ENCODE measurements around the gene NECTIN1.

NECTIN1 gene

DNA sequence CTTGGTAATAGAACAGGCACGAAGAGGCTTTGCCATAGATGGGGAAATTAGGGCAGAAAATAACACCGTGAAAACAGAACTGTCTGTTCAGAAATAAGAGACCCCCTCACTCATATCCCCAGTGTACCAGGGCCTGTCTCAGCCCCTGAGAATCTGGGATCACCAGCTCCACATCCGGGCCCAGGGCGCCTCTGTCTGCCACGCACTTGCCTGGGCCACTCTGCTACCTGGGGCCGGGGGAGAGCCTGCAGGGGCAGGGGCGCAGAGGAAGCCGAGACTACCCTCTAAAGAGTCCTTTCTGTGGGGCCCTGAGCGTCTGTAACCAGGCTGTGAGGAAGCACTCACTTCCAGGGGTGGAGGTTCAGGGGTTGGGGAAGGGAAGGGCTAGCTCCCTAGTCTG, 19.8 kb downstream of the NECTIN1 start:
- TF ChIP-seq, protein P1, sequence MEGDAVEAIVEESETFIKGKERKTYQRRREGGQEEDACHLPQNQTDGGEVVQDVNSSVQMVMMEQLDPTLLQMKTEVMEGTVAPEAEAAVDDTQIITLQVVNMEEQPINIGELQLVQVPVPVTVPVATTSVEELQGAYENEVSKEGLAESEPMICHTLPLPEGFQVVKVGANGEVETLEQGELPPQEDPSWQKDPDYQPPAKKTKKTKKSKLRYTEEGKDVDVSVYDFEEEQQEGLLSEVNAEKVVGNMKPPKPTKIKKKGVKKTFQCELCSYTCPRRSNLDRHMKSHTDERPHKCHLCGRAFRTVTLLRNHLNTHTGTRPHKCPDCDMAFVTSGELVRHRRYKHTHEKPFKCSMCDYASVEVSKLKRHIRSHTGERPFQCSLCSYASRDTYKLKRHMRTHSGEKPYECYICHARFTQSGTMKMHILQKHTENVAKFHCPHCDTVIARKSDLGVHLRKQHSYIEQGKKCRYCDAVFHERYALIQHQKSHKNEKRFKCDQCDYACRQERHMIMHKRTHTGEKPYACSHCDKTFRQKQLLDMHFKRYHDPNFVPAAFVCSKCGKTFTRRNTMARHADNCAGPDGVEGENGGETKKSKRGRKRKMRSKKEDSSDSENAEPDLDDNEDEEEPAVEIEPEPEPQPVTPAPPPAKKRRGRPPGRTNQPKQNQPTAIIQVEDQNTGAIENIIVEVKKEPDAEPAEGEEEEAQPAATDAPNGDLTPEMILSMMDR (IDR thresholded peaks at IDR 0.05; ENCODE audit: insufficient read depth, low read depth, low read length, missing control alignments): no peak
- no peak overlapping the region for H3K4me3 ChIP-seq (ENCODE audit: low read depth, low read length)
- DNase-seq (ENCODE audit: low read depth): no peak

DNA sequence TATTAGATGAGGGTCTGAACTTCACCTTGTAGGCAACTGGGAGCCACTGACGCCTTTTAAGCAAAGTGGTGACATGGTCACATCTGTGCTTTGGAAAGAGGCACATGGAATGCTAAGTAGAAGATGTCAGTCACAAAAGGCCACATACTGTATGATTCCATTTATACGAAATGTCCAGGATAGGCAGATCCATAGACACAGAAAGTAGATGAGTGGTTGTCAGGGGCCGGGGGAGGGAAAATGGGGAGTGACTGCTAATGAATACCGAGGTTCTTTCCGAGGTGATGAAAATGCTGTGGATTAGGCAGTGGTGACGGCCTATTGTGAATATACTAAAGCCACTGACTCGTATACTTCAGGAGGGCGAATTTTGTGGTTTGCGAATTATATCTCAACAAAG, 20.6 kb downstream of the NECTIN1 start:
- DNase-seq (ENCODE audit: low read depth): no peak
- H3K4me3 ChIP-seq (ENCODE audit: low read depth, low read length): no peak overlapping the region
- TF ChIP-seq, protein P1 (IDR thresholded peaks at IDR 0.05; ENCODE audit: insufficient read depth, low read depth, low read length, missing control alignments): no peak

GRCh38 chr11:119706887-119707286, 22.1 kb downstream of the NECTIN1 start:
- TF ChIP-seq, protein P1 (IDR thresholded peaks at IDR 0.05; ENCODE audit: insufficient read depth, low read depth, low read length, missing control alignments): no peak
- no peak overlapping the region for H3K4me3 ChIP-seq (ENCODE audit: low read depth, low read length)
- no peak for DNase-seq (ENCODE audit: low read depth)

- H3K4me3 ChIP-seq (ENCODE audit: low read depth, low read length): no peak overlapping the region
- no peak for DNase-seq (ENCODE audit: low read depth)
- TF ChIP-seq, protein P1 (IDR thresholded peaks at IDR 0.05; ENCODE audit: insufficient read depth, low read depth, low read length, missing control alignments): no peak
Observed at GRCh38 chr11:119706029-119706428, 23.0 kb downstream of the NECTIN1 start.

- no peak overlapping the region for H3K4me3 ChIP-seq (ENCODE audit: low read depth, low read length)
- TF ChIP-seq, protein P1 (IDR thresholded peaks at IDR 0.05; ENCODE audit: insufficient read depth, low read depth, low read length, missing control alignments): no peak
- DNase-seq (ENCODE audit: low read depth): no peak
Observed at GRCh38 chr11:119705362-119705761, 23.6 kb downstream of the NECTIN1 start.

DNA sequence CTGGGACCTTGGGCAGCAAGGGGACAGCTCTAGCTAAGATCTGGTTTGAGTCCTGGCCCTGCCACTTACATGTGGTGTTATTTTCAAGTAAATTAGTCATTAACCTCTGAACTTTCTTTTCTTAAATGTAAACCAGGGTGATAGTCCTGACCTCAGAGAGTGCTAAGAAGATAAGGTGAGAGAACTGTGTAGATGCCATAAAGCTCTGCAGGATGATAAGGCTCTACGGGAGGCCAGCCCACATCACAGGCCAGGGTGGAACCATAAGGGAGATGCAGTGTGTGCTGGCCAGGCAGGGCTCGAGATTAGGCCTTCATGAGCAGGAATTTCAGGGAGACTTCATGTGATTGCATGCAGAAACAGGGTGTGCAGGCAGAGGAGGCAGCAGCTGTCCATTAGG, 24.2 kb downstream of the NECTIN1 start:
- H3K4me3 ChIP-seq (ENCODE audit: low read depth, low read length): no peak overlapping the region
- no peak for DNase-seq (ENCODE audit: low read depth)

More for the DNA sequence above, 24.2 kb downstream of the NECTIN1 start:
- TF ChIP-seq, protein P1 (IDR thresholded peaks at IDR 0.05; ENCODE audit: insufficient read depth, low read depth, low read length, missing control alignments): no peak

Measured in GM12865 (cell line).